OCI-LY3 (cell line): ENCODE measurements around the gene CHST11.

Source experiments
- EZH2phosphoT487 ChIP-seq: fragments of 200-600 bp; shearing (Covaris generic); IDR thresholded peaks from 2 replicates; pipeline ENCODE4 v1.6.1; 2018; ENCODE audit warnings: antibody characterized with exemption, mixed run types, low read depth
- TF ChIP-seq, protein P1 (sequence below): fragments of 200-600, 300-600 bp; sonication (generic); IDR thresholded peaks from 2 replicates; pipeline ENCODE4 v1.5.1; 2014; ENCODE audit warnings: antibody characterized with exemption, low read length, low read depth

DNA sequence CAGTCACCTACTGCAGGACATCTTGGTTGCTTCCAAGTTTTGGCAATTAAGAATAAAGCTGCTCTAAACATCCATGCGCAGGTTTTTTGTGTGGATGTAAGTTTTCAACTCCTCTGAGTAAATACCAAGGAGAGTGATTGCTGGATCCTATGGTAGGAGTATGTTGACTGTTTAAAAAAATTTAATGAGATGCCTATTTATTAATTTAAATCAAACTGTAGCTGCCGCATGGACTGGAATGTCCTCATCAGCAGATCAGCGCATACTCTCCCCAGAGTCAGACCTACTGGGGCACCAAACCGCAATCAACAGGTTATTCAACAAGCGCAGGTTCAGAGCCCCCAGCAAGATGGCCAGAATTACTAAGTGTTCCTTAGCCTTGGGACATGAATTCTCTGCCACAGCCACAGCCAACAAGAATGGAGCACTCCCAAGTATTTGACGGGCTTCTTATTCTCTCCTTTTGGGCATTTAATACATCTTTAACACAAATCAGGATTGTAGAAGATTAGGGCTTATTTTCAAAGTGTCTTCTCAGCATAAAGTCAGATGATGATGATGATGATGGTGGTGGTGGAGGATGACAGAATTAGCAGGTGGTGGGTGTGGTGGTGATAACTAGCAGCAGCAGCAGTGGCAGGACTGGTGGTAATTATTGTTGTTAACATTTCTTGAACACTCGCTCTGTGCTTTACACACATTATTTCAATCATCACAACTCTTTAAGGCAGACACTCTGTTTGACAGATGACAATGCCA, 170.7 kb downstream of the CHST11 start:
- TF ChIP-seq, protein P1, sequence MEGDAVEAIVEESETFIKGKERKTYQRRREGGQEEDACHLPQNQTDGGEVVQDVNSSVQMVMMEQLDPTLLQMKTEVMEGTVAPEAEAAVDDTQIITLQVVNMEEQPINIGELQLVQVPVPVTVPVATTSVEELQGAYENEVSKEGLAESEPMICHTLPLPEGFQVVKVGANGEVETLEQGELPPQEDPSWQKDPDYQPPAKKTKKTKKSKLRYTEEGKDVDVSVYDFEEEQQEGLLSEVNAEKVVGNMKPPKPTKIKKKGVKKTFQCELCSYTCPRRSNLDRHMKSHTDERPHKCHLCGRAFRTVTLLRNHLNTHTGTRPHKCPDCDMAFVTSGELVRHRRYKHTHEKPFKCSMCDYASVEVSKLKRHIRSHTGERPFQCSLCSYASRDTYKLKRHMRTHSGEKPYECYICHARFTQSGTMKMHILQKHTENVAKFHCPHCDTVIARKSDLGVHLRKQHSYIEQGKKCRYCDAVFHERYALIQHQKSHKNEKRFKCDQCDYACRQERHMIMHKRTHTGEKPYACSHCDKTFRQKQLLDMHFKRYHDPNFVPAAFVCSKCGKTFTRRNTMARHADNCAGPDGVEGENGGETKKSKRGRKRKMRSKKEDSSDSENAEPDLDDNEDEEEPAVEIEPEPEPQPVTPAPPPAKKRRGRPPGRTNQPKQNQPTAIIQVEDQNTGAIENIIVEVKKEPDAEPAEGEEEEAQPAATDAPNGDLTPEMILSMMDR, result no peak
- no peak for TF ChIP-seq EZH2phosphoT487
